TTC549 (cell line): Measurements from ENCODE around the gene HTATIP2.
A peak's percentile ranks its signal among the peaks of the same experiment; 100 is the strongest.
"Not testable (repeated sequence)": the region's sequence is repeated elsewhere in the genome, so short reads cannot be mapped to it uniquely, and the experiment has no call there.

Experiments used
- FAIRE-seq: peaks from 2 replicates; lab custom pipeline; 2012; peaks lifted over from hg19 to GRCh38; lab: Jason Lieb, UNC

Gene HTATIP2

DNA sequence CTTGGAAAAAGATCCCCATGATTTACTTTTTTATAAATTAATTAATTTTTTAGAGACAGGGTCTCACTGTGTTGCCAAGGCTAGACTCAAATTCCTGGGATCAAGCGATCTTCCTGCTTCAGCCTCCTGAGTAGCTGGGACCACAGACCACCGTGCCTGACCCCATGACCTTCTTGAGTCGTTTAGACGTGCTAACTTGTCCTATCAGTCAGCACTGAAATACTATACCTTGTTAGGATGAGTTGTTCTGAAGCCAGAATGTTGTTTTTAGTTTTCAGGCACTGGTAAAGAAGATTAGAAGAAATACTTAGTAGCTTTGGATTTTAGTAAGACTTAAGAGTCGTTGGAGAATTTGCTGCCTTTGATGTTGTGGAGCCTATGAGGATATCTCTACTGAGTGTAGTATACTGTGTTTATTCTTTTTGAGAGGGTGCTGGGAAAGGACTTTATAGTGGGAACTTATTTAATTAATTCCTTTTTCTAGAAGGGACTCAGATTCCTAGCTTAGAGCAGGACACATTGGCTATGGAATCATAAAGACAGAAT is 8.6 kb downstream of the HTATIP2 start:
- no peak for FAIRE-seq

DNA sequence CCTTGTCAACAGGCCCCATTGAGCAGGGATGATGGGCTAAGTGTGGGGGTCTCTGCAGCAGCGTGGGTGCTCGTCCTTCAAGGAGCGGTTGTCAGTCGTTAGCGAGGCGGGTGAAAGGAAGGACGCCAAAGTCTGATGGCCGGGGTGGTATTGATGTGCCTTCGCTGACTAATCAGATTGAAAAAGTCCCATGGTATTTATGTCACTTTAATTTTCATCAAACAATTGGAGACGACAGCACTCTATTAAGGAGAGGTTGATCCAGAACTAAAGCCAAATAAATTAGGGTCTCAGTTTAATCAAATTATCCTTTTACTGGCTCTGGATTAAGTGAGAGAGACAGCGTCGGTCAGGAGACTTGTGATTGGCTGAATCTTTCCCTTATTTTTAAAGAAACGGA is 9.6 kb downstream of the HTATIP2 start:
- no peak for FAIRE-seq

- FAIRE-seq, result no peak
Measured at GRCh38 chr11:20373568-20374209, 10.2 kb downstream of the HTATIP2 start.

DNA sequence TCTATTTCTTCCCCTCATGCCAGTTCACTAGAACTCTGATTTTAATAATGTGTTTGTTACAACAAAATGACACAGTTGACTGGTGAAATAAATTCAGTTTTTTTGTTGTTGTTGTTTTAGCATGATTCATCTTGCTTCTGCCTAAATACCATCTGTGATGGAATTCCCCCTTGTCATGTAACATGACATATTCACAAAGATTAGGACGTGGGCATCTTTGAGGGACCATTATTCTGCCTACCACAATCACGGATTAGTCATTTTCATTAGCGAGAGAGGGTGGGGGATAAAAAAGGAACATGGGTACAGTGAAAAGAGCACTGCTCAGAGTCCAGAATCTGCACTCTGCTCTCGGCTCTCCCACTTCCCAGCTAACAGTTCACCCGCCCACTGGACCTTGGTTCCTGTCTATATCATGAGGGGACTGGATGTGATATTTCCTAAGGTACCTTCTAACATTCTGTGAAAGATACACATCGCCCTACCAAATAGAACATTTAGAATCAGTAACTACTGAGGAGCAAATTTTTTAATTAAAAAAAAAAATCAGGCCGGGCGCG is 11.3 kb downstream of the HTATIP2 start:
- FAIRE-seq, result no peak

- FAIRE-seq, result no peak
Measured at GRCh38 chr11:20376162-20376730, 12.7 kb downstream of the HTATIP2 start.

- FAIRE-seq, result not testable (repeated sequence)
Measured at GRCh38 chr11:20385996-20386395, 22.5 kb downstream of the HTATIP2 start.

DNA sequence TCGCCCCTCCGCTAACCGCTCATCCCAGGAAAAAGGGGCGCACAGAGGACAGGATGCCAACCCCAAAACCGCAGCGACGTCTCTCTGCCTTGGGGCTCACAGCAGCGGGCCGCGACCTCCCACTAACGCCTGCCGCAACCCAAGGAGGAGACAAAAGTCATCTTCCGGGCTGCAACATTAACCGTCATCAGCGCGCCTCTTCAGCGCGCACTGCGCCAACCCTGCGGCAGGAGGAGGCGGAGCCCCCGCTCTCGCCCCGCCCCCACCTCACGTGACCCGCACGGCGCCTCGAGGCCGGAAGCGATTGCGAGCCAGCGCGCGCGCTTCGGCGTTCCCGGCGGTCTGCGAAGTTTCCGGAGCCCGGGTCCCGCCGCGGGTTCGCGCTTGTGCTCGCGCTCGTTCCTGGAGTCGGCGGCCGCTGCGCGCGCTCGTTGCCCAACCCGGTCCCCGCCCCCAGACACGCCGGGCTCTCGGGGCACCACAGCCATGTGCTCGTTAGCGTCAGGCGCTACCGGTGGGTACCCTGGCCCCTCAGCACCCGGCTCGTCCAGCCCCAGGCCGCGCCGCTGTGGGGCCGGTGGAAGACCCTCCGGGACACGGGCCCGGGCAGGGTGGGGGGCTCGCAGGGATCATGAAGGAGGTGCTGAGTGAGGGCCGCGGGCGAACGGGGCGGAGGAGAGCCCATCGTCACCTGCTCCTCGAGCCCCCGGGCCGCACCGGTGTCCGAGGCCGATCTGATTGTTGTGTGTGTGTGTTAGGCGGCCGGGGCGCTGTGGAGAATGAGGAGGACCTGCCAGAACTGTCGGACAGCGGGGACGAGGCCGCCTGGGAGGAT is 24.0 kb downstream of the HTATIP2 start, which contains the start of gene PRMT3:
Gene PRMT3 (plus strand): TSS at position 456 of the 835 bp plus-strand sequence. CDS start 31 bp downstream, at position 487.
- no peak for FAIRE-seq

DNA sequence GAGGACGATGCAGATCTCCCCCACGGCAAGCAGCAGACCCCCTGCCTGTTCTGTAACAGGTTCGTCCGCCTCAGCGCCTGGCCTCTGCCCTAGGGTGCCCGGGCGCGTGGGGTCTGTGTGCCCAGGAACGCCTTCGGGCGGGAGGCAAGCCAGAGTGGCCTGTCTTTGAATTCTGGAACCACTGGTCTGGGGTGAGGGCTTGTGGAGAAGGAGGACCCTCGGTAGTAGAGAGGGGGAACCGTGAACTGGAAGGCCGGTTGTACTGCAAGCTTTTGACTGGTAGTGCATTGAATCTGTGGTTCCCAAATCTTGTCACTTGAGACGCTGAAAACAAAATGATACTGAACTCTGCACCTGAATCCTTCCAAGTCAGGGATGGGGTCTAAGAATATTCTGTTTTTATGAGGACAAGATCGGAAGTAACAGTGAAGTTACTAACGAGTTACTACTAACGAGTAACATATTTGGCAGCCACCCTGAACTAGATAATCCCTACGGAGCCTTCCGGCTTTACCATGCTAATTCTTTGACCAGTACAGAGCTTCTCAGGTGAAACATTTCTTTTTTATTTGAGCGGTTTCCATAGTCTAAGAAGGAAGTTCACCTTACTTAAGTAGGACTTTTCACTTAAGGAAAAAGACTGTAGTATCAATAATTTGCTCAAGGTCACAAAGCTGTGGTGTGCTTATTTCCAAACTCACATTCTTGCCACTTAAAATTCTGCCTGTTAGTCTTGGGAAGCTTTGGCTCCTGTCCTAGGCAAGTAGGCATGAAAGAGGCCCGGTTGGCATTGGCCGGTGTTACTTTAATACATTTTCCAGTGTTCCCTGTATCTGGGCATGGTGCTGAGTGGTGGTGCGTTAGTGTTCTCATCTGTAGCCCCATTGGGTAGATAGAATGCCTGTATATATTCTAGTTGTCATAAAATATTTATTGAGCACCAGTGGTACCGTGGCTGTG is 24.9 kb downstream of the HTATIP2 start:
- FAIRE-seq, result no peak

DNA sequence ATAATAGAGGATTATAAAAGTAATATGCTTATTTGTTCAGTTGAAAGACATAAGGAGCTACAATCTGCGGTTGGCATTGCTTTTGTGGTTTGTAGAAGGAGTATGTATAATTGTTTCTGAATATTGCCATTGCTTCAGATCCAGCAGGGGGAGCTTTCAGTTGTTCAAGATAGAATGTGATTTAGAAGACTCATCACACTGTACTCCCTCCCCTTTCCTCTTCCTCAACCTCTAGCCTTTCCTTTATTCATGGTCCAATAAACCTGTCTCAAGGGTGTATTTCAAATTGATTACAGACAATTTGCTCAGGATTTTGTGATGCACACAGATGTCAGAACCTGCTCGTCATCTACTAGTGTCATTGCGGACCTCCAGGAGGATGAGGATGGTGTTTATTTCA is 33.8 kb downstream of the HTATIP2 start:
- peak; percentile 49 for FAIRE-seq

- FAIRE-seq, result no peak
Measured at GRCh38 chr11:20399498-20399897, 36.0 kb downstream of the HTATIP2 start.

DNA sequence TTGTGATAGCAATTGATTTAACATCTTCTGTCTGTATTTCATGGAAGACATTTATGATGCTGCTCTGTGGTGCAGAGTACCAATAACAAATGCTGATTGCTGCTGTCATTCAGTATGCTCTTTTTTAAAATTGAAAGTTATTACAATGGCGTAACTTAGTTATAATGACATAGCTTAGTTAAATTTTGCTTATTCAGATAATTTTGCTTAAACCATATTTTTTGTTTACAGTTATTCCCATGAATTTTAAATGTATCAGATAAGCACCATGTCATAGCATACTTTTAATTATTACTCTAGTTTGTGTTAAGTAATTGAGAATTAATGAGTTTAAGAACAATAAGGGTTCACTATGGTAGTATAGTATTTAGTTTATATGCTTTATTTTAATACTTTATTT is 39.5 kb downstream of the HTATIP2 start:
- no peak for FAIRE-seq

DNA sequence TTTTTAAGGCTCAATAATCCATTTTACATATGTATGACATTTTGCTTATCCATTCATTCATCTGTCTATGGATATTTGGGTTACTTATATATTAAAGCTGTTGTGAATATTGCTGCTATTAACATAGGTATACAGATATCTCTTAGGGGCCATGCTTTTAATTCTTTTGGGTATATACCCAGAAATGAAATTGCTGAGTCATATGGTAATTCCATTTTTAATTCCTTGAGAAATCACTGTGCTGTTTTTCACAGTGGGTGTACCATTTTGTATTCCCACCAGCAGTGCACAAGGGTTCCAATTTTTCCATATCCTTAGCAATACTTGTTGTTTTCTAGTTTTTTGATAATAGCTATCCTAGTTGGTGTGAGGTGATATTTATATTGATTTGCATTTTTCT is 43.0 kb downstream of the HTATIP2 start:
- FAIRE-seq, result no peak

- FAIRE-seq, result no peak
Measured at GRCh38 chr11:20407344-20407743, 43.8 kb downstream of the HTATIP2 start.

DNA sequence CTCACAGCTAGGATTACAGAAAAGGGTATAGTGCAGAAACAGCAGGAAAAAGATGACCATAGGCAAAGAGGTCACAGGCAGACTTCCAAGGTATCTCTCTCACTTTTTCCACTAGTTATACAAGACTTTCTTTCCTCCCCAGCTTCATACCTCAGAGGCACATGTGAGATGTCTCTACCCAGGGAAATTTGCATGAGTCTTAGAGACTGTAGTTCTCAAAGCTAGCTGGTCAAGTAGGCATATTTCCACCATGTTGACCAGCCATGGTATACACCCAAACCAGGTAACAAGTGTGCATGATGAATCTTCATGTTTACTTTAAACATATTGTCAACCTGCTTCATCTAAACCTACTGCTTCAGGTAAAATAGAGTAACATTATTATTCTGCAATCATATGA is 51.9 kb downstream of the HTATIP2 start:
- FAIRE-seq, result no peak

DNA sequence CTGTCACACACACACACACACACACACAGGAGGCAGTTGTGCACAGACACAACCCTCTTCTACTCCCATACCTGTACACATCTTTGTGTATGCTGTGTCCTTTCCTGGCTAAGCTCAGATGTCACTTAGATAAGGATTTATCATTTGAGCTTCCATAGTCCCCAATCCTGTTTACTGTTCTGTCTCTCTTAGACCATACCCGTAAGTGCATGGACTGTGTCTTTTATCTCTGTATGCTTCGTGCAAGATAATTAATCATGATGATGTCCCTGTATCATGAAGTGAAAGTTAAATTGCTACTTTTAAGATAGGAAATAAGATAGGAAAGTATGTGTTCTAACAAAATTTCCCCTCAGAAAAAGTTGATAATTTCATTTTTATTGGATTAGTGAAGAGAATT is 54.3 kb downstream of the HTATIP2 start:
- no peak for FAIRE-seq

- no peak for FAIRE-seq
Measured at GRCh38 chr11:20421946-20422345, 58.4 kb downstream of the HTATIP2 start.

DNA sequence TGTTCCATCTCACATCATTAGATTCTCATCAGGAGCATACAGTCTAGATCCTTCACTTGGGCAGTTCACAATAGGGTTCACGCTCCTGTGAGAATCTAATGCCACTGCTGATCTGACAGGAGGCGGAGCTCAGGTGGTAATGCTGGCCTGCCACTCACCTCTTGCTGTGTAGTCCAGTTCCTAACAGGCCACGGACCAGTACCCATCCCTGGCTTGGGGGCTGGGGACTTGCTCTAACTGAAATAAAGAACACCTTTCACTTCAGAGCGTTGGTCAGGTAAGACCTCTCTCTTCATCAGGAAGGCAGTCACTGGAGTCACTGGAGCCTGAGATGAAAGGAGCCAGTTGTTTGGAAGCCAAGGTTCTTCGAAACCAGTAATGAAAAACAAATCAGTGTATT is 65.7 kb downstream of the HTATIP2 start:
- no peak for FAIRE-seq
